LNCaP clone FGC (cell line): ENCODE measurements around the gene APLNR.

Experiments
- DNase-seq: peaks from one replicate; pipeline ENCODE4 v3.0.0-alpha.2; 2011; ENCODE audit warnings: low read depth
- H3K4me3 ChIP-seq: 2 replicates; pipeline ENCODE4 v1.5.1; 2011; ENCODE audit warnings: mild to moderate bottlenecking, low read depth, low read length, control low read depth
- TF ChIP-seq, protein P1 (sequence below): IDR thresholded peaks from 2 replicates; pipeline ENCODE4 v1.5.1; 2012; ENCODE audit warnings: mild to moderate bottlenecking; ENCODE audit not compliant: control insufficient read depth, insufficient read depth; ENCODE audit errors: extremely low read depth

Gene APLNR

DNA sequence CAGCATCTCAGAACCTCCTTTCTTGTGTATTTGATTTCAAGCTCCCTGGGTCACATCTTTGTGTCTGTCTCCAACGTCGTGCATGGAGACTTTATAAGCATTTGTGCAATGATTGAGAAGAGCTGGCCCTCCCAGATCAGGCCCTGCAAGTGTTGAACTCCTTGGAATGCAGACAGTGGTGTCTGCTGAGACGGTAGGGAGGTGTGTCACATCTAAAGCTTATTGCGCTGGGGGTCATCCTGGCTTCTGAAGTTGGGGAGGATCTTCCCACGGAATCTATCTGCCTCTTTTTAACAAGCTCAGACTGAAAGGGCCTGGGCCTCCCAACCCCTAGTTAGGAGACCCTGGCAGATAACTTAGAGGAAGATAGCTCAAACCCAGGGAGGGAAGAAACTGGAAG, 6.7 kb downstream of the APLNR start:
- DNase-seq, result no peak
- TF ChIP-seq, protein P1, sequence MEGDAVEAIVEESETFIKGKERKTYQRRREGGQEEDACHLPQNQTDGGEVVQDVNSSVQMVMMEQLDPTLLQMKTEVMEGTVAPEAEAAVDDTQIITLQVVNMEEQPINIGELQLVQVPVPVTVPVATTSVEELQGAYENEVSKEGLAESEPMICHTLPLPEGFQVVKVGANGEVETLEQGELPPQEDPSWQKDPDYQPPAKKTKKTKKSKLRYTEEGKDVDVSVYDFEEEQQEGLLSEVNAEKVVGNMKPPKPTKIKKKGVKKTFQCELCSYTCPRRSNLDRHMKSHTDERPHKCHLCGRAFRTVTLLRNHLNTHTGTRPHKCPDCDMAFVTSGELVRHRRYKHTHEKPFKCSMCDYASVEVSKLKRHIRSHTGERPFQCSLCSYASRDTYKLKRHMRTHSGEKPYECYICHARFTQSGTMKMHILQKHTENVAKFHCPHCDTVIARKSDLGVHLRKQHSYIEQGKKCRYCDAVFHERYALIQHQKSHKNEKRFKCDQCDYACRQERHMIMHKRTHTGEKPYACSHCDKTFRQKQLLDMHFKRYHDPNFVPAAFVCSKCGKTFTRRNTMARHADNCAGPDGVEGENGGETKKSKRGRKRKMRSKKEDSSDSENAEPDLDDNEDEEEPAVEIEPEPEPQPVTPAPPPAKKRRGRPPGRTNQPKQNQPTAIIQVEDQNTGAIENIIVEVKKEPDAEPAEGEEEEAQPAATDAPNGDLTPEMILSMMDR, result no peak
- no peak overlapping the region for H3K4me3 ChIP-seq

DNA sequence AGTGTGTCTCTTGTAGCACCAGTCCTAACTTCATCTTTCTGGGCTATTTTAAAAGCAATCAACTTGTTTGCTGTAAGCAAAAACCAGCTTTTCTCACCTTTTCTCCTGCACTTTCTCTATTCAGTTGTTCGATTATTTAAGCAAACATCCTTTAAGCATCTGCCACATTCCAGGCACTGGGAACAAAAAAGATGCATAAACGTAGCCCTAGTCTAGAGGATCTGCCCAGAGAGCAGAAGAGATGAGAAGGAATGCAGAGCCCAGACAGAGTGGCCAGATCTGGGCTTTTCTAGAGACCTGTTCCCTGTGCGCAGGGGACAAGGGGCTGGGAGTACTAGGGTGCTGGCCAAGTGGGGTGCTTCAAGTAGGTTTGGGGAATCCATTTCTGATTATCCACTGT, 8.4 kb downstream of the APLNR start:
- TF ChIP-seq, protein P1, result no peak
- no peak overlapping the region for H3K4me3 ChIP-seq
- no peak for DNase-seq

DNA sequence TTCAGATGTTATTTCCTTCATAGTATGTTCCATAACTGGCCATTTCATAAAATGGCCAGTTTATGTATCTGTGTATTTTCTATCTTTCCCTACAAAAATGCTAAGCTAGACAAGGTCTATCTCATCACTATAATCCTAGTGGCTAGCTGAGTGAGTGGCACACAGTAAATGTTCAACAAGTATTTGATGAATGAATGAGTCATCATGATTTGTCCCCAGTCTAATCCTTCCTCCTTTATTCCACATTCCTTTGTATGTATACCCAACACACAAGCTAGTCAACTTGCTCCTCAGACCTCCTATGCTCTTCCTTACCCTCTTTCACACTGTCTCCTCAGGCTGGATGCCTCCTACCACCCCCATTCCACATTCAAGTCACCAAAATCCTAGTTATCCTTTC, 12.5 kb downstream of the APLNR start:
- TF ChIP-seq, protein P1, result no peak
- DNase-seq, result no peak
- H3K4me3 ChIP-seq, result no peak overlapping the region

DNA sequence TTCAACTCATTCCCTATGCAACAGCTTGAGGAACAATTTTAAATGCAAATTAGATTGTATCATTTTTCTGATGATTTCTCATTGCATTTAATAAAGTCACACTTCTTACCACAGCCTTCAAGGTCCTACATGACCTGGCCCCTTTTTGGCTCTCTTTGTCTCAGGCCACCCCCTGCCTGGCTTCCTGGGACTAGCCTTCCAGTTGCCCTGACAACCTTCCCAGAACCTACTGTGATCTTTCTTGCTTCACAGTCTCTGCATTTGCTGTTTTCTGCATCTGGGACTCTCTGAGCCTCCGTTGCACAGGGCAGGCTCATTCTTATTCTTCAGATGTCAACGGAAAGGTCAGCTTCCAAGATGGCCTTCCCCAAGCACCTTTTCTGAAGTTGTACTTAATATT, 12.9 kb downstream of the APLNR start:
- TF ChIP-seq, protein P1, result no peak
- DNase-seq, result no peak
- H3K4me3 ChIP-seq, result no peak overlapping the region

DNA sequence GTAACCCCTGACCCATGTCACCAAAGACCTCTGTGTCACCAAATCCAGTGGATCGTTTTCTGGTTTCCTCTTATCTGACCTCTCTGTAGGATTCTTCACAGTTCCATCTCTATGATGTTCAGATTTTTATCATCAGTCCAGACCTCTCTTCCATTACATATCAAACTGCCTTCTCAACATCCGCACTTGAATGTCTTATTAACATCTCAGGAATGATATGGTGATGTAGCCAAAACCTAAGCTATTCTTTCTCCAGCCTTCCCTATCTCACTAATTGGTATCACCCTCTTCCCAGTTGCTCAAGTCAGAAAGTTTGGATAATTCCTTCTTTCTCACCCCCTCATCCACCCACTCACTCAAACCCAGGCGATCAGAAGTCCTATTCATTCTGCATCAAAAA, 13.4 kb downstream of the APLNR start:
- DNase-seq, result no peak
- TF ChIP-seq, protein P1, result no peak
- no peak overlapping the region for H3K4me3 ChIP-seq

DNA sequence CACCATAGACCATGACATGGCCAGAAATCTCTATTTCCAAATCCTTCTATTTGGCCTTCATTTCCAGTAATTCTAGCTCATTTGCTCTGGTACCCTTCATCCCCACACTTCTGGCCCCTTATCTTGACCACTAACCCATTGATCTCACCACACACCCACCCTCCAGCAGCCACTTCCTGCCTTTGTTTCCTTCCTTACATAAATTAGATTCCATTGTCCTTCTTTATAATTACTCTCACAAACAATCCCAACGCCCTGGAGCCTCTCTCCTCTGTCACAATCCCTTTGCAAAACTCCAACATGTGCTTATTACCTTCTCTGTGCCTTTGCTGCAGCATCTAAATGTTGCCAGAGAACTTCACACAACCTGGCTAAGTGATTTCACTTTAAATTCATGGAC, 14.8 kb downstream of the APLNR start:
- H3K4me3 ChIP-seq, result no peak overlapping the region
- TF ChIP-seq, protein P1, result no peak
- DNase-seq, result no peak

DNA sequence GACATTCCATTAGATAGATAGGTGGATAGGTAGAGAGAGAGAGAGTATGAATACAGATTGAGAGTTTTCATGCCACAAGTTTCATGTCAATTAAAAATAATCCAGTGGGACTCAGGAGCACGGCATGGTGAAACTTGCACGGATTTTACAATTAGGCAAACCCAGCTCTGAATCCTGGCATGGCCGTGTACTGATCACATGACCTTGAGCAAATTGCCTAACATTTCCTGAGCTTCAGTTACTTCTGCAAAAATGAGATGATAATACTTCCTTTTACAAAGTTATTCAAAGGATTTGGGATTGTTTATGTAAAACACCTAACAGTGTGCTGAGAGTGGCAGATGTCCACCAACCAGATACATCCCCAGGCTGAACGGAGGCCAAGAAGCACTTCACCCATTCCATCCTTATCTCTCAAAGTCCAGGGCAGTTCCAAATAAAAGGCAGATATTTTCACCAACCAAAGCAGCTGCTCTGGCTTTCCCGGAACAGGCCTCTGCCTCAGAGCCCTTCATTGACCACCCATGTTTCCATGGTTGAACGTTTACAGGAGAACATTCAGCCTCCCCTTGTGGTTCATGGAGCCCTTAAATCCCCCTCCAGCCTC, 17.9 kb downstream of the APLNR start:
- H3K4me3 ChIP-seq, result no peak overlapping the region
- no peak for DNase-seq
- TF ChIP-seq, protein P1, result no peak
